ACHN (cell line): ENCODE data around the gene DDX52.
"Not testable (repeated sequence)": the region's sequence is repeated elsewhere in the genome, so short reads cannot be mapped to it uniquely, and the experiment has no call there.

Experiments used
- DNase-seq: peaks from one replicate; pipeline ENCODE4 v3.0.0-alpha.2; 2015
- in situ Hi-C: cut with HindIII; loops from 2 replicates; pipeline ENCODE4 v1.10.0; 2017; ENCODE audit warnings: low sequenced_read_pairs, low pct_ligation_motif_present, low pct_unique_long_range_greater_than_20kb

The DDX52 gene

DNA sequence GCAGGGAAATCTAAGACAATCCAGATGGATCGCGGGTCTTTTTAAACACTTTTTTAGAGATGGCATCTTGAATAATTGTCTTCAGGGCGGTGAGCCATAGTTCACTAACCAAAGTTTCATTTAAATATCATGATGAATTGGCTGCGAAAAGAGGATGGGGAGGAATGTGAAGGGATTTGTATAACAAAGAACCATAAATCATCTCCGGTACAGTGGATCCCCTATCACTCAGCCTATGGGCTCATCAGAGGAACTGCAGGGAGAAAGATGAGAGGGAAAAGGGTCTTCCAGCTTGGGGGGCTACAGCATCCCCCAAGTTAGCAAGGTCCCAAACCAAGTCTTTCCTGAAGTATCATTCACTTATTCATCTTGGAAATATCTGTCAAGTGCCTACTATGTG, 16.7 kb upstream of the DDX52 start:
- DNase-seq: no peak
- in situ Hi-C loops: no loop called here

GRCh38 chr17:37657202-37657601, 14.0 kb upstream of the DDX52 start:
- in situ Hi-C loops: no loop called here
- no peak for DNase-seq

DNA sequence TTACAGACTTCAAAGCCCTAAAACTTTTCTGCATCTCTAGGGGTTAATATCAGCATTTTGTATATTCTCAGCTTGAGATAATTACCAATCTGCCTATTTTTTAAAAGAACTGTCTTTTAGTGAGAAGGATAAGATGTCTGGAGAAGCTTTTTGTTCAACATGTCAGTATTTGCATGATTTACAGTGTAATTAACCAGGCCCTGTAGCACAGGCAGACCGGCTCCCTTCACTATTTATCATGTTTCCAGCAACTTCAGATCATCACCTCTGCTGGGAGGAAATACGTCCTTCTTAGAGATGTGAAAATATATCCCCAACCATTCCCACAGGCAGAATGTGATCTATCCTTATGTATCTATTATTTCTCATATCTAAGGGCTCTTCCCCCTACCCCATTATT, 8.6 kb upstream of the DDX52 start:
- DNase-seq: no peak
- in situ Hi-C loops: no loop called here

DNA sequence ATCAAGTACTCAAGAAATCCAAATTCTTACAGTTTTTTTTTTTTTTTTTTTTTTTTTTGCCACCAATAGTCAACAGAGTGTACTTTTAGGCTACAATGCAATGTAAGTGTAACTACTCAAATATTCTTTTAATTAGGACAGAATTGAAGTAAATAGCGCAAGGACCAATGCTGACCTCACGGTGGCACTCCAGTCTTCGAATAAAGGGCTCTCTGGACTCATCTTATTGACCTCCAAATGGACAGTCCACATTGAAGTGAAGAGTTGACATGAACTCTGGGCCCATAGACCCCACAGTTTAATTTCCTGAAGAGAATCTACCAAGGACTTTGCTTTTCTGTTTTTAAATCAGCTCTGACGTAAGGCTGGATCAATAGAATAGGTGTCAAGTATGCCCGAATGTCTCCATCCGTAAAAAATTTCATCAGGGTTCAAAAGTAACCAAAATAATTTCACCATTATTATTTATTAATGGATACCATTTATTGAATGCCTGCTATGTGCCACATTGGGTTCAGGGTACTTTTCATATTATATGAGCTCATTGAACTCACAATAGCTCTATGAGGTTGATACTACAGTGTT, 7.3 kb upstream of the DDX52 start:
- in situ Hi-C loops: no loop called here
- peak; percentile 73 for DNase-seq

- in situ Hi-C loops: no loop called here
These were observed 5.3 kb upstream of the DDX52 start for GRCh38 chr17:37648555-37648954.

DNA sequence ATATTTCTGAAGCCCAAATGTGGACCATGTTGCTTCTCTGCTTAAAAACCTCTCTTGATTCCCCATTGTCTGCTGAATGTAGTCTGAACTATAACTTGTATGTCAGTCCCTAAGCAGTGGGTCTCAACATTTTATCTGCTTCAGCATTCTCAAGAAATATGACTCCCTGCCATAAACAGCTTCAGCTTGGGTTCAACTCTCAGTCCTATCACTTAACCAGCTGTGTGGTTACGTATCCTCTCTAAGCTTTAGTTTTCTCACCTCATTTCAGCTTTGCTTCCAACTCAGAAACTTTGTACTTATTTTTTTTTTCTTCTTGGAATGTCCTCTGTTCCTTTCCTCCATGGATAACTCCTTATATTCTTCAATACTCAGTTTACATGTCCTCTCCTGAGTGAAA, 4.6 kb upstream of the DDX52 start:
- DNase-seq: no peak
- in situ Hi-C loops: no loop called here

More at GRCh38 chr17:37648555-37648954, 5.3 kb upstream of the DDX52 start:
- DNase-seq: peak; percentile 57

GRCh38 chr17:37643869-37644268, 623 bp upstream of the DDX52 start:
- peak; percentile 40 for DNase-seq

GRCh38 chr17:37642681-37643080, 565 bp downstream of the DDX52 start:
- in situ Hi-C loops: no loop called here
- peak; percentile 39 for DNase-seq

More at GRCh38 chr17:37643869-37644268, 623 bp upstream of the DDX52 start:
- in situ Hi-C loops: no loop called here

DNA sequence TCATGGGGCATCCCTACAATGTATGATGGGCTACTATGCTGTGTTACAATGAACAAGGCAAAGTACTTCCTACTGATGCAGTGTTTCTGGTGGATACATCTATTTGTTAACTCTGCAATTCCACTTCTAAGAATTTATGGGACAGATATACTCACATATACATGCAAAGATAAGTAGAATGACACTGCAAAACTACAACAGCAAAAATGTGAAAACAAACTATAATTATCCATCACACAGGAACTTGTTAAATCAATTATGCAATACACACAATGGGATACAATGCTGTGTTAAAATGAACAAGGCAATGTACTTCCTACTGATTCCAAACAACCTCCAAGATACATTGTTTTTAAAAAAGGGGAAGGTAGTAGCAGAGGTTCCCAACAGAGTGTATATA, 3.2 kb downstream of the DDX52 start:
- no peak for DNase-seq
- in situ Hi-C loops: no loop called here

- in situ Hi-C loops: no loop called here
- no peak for DNase-seq
These were observed 5.3 kb downstream of the DDX52 start for GRCh38 chr17:37637956-37638355.

GRCh38 chr17:37616430-37616829, 26.8 kb downstream of the DDX52 start:
- in situ Hi-C loops: not testable (repeated sequence)

GRCh38 chr17:37614823-37615222, 28.4 kb downstream of the DDX52 start:
- no peak for DNase-seq
- in situ Hi-C loops: no loop called here

More at GRCh38 chr17:37616430-37616829, 26.8 kb downstream of the DDX52 start:
- DNase-seq: not testable (repeated sequence)

DNA sequence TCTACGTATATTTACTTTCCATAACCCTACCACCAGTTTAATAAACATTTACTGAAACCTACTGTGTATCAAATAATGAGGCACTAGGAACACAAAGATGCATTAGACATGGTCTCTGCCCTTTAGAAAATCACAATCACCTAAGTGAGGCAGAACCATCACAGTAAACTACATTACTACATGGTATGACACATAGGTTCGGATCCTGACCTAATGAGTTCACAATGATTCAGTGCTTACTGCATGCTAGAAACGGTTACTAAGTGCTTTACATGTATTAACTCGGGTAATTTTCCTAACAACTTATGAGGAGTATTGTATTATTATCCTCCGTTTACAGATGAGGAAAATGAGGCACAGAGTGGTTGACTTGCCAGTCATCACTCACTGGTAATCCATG, 28.9 kb downstream of the DDX52 start:
- in situ Hi-C loops: no loop called here

DNA sequence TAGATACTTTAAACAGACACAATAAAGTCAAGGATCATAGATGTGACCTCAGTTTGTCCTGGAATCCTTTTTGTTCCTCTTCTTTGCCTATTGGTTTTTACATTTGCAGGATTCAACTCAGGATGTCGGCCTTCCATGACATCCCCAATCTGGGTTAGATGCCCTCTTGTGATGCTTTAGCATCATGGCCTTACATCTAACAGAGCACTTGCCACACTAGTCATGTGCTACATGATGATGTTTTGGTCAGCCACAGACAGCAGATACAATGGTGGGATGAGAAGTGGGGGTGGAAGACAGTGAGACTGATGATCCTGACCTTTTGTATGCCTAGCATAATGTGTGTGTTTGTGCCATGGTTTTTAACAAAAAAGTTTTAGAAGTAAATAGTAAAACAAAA, 32.3 kb downstream of the DDX52 start:
- DNase-seq: no peak
- in situ Hi-C loops: no loop called here

More for the DNA sequence above, 28.9 kb downstream of the DDX52 start:
- DNase-seq: peak; percentile 60

DNA sequence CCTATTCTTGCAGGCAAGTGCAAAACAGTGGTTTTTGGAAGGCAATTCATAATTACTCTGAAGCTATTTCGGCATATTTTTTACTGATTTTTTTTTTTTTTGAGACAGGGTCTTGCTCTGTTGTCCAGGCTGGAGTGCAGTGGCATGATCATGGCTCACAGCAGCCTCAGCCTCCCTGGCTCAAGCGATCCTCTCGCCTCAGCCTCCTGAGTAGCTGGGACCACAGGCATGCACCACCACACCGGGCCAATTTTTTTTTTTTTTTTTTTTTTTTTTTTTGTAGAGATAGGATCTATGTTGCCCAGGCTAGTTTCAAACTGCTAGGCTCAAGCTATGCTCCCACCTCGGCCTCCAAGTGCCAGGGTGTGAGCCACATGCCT, 33.2 kb downstream of the DDX52 start:
- DNase-seq, in situ Hi-C loops: not testable (repeated sequence)

DNA sequence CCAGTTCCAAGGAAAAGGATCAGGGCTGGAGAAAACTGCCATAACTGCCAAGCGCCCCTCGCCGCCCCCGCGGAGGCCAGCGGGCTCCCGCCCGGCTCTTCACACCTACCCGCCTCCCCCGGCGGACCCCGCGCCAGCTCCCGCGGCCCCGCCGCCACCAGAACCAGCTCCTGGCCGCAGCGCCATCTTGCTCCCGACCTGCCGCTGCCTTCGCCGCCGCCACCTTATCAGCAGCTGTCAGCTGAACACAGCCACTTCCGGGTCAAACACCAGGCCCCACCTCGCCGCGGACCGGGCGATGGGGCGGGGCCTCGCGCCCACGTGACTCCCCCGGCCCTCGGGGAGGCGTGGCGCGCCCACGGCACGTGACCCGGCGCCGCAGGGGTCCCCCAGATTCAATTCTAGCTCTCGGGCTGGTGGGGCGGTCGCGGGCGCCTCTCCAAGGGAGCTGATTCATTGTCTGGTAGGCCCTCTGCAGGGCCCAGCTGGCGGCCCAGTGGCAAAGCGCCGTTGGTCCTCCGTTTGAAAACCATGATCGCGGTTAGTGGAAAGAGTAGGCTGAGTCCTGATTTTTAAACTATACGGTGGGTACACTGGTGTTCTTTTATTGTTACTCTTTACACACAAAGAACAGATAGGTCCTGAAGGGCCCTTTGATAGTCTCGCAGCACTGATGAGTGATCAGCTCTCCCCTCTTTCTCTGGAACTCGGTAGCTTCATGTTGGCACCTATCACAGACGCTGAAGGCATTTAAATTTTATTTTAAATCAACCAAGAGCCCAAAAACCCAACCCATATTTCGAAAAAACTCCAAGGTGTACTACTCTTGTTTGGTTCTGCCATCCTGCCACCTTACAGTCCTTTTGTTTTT, 33.8 kb downstream of the DDX52 start, which contains the start of gene SYNRG:
TSS of gene SYNRG (minus strand) at position 249 of the 871 bp plus-strand sequence. CDS start at position 186, 63 bp downstream.
- in situ Hi-C loops: no loop called here
- peak; percentile 97 for DNase-seq

DNA sequence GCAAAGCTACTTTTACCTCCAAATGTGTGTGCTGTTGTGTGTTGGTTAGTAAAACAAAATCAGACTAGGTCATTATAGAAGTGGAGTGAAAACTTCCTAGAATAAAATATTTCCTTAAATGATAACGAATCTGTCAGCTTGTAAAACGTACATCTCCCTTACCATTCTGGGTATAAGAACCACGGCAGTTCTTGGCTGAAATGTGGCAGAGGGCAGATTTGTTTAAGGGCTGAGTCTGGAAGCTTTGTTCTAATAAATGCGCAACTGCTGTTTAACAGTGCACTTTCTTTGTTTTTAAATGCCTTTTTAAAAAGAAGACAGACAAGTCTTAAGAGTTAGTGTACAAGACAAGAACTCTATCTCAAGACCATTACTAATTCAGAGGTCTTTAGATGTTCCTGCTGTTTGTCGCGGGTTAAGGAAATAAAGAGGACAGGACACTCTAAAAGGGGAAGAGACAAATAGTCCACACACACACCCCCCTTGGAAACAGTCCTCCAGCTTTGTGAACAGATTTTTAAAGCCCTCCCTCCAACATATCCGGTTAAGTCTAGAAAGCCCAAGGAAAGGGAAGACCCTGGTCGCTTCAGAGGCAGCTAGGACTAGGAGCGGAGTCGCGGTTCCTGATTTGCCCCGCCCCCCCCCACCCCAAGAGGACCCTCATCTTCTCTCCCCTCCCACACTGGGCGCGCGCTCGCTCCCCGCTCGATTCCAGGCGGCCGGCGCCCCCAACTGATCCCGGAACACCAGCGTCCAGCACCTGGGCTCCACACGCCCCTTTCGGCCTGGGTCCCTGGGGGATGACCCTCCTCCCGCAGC, 34.7 kb downstream of the DDX52 start:
- in situ Hi-C loops: no loop called here
- DNase-seq: peak; percentile 52

DNA sequence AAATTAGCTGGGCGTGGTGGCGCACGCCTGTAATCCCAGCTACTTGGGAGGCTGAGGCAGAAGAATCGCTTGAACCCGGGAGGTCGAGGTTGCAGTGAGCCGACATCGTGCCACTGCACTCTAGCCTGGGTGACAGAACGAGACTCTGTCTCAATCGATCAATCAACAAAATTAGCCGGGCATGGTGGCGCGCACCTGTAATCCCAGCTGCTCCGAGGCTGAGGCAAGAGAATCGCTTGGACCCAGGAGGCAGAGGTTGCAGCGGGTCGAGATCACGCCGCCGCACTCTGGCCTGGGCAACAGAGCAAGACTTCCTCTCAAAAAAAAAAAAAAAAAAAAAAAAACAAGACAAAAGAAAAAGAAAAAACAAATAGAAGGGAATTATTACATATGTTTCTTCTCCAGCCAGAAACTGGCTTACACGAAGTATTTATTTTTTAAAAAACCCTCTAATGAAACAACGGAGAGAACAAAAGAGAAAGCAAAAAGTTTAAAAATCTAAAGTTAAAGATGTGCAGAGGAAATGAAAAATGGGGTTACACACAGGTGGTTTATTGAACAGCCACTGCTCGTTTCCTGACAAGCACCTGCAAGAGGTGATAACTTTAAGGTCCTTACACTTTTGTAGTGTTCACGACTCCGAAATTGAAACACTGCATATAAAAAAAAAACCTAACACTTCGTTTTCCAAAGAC, 35.5 kb downstream of the DDX52 start:
- DNase-seq: no peak
- in situ Hi-C loops: no loop called here
